ENCODE results near the gene PLAC8. TPM values are rescaled to one million over a fixed set of nuclear protein-coding genes. Genes with fewer than 3 reads are reported as not detected.
"Not testable (repeated sequence)": the region's sequence is repeated elsewhere in the genome, so short reads cannot be mapped to it uniquely, and the experiment has no call there.

Gene PLAC8
- total RNA-seq, 1 donor from 2014 or later, result 1.1 TPM

DNA sequence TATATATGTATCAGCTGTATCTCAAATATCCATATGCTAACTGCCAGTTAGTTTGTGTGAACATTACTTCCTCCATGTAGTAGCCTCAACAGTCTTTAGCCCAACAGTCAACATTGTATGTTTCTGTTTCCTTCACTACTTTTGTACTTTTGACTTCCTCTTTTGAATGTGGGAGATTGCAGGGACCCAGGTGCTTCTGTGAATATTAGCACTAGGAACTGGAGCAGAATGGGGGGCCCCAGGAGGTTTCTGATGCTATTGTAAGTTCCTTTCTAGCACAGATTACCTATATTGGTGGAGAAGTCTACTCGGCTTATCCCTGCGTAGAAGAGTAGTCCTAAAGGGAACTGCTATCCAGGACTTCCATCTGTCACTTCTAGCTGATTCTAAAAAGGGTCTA lies 2.3 kb downstream of the PLAC8 start:
- no peaks in the 10 kb centered on the region for H3K9me3 ChIP-seq
- intact Hi-C loops (cut with DNase I), result no loop called here
- no peak overlapping the region for H3K27ac ChIP-seq
- DNase-seq (ENCODE audit: low spot score in 2 of 2), result no peak
- H3K27me3 ChIP-seq, result no peaks in the 10 kb centered on the region
- H3K36me3 ChIP-seq, result no peaks in the 10 kb centered on the region
- TF ChIP-seq, protein P1, sequence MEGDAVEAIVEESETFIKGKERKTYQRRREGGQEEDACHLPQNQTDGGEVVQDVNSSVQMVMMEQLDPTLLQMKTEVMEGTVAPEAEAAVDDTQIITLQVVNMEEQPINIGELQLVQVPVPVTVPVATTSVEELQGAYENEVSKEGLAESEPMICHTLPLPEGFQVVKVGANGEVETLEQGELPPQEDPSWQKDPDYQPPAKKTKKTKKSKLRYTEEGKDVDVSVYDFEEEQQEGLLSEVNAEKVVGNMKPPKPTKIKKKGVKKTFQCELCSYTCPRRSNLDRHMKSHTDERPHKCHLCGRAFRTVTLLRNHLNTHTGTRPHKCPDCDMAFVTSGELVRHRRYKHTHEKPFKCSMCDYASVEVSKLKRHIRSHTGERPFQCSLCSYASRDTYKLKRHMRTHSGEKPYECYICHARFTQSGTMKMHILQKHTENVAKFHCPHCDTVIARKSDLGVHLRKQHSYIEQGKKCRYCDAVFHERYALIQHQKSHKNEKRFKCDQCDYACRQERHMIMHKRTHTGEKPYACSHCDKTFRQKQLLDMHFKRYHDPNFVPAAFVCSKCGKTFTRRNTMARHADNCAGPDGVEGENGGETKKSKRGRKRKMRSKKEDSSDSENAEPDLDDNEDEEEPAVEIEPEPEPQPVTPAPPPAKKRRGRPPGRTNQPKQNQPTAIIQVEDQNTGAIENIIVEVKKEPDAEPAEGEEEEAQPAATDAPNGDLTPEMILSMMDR (IDR thresholded peaks at IDR 0.05), result no peak
- H3K4me3 ChIP-seq, result no peak overlapping the region
- H3K4me1 ChIP-seq, result no peaks in the 10 kb centered on the region

- H3K9me3 ChIP-seq; H3K36me3 ChIP-seq; H3K4me1 ChIP-seq; H3K27ac ChIP-seq; H3K4me3 ChIP-seq; H3K27me3 ChIP-seq; intact Hi-C loops (cut with DNase I); DNase-seq (ENCODE audit: low spot score in 2 of 2): not testable (repeated sequence)
These were observed 2.8 kb downstream of the PLAC8 start for GRCh38 chr4:83111751-83112141.

GRCh38 chr4:83110970-83111750 lies 3.4 kb downstream of the PLAC8 start:
- no peak for DNase-seq (ENCODE audit: low spot score in 2 of 2)
- intact Hi-C loops (cut with DNase I), result no loop called here
- no peaks in the 10 kb centered on the region for H3K36me3 ChIP-seq
- TF ChIP-seq, protein P1 (IDR thresholded peaks at IDR 0.05), result no peak
- no peaks in the 10 kb centered on the region for H3K9me3 ChIP-seq
- no peak overlapping the region for H3K27ac ChIP-seq
- H3K27me3 ChIP-seq, result no peaks in the 10 kb centered on the region
- H3K4me1 ChIP-seq, result no peaks in the 10 kb centered on the region
- peak overlapping the region in 1 of 2 donors; percentile 79 for H3K4me3 ChIP-seq

GRCh38 chr4:83110223-83110945 lies 4.1 kb downstream of the PLAC8 start:
- peak overlapping the region; percentile 79 to 80 for H3K4me3 ChIP-seq
- H3K27ac ChIP-seq, result peak overlapping the region in 1 of 2 donors; percentile 8
- intact Hi-C loops (cut with DNase I), result no loop called here

DNA sequence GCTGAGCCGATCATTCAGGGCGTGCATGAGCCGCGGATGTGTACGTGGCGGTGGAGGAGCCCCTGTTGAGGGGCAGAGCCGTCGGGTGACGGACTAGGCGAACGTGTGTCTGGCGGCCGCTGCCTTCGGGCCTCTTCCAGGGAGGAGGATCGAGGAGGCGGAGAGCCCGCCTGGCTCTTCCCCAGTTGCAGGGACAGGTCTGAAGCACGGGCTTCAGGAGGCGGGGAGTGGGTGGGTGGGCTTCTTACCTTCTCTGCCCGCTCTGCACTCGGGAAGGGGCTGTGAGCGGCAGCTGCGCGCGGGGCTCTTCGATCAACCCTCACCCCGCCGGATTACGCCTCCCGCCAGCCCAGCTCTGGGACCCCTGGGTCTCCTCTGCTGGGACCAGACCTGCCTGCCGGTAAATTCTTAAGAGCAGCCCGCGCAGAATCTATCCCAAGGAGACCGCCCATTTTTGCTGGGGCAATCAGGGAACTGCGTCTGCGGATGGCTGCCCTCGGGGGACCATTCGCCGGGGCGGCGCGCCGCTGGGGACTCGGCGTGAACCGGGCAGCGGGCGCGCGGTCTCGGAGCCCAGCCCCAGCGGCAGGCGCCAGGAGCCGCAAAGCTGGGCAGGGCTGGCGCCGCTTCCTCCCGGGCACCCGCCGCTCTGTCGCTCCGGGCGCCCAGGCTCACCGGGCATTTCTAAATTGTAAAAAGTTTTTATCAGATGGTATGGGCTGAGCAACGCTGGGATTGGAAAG lies 4.9 kb downstream of the PLAC8 start:
- Histone ChIP-seq H3K4me3 (peak overlapping the region; percentile 79 to 80), H3K27ac (peak overlapping the region in 1 of 2 donors; percentile 8), H3K9me3 (no peaks in the 10 kb centered on the region), H3K36me3 (no peaks in the 10 kb centered on the region), H3K27me3 (no peaks in the 10 kb centered on the region), H3K4me1 (no peaks in the 10 kb centered on the region)
- TF ChIP-seq, protein P1 (IDR thresholded peaks at IDR 0.05), result no peak
- intact Hi-C loops (cut with DNase I), result no loop called here
- DNase-seq (ENCODE audit: low spot score in 2 of 2), result no peak

More at GRCh38 chr4:83110223-83110945, 4.1 kb downstream of the PLAC8 start:
- TF ChIP-seq, protein P1 (IDR thresholded peaks at IDR 0.05), result peak in 2 of 3 experiments; percentile 32 to 62
- Histone ChIP-seq H3K36me3 (no peaks in the 10 kb centered on the region), H3K27me3 (no peaks in the 10 kb centered on the region), H3K9me3 (no peaks in the 10 kb centered on the region), H3K4me1 (no peaks in the 10 kb centered on the region)
- peak; percentile 23 to 90 for DNase-seq (ENCODE audit: low spot score in 2 of 2)

Data from ascending aorta (tissue), 2 donors.